Astrocyte of the spinal cord (primary cell): ENCODE measurements around the gene MND1.
"Not testable (repeated sequence)": the region's sequence is repeated elsewhere in the genome, so short reads cannot be mapped to it uniquely, and the experiment has no call there.

Experiments
- DNase-seq: peaks from one replicate; pipeline ENCODE4 v3.0.0; 2011; ENCODE audit warnings: low read depth, low spot score
- H3K4me3 ChIP-seq: 2 replicates; pipeline ENCODE4 v1.5.1; 2011; ENCODE audit warnings: low read depth, mild to moderate bottlenecking, low read length, moderate library complexity
- CTCF ChIP-seq: IDR thresholded peaks from 2 replicates; pipeline ENCODE4 v1.5.1; 2012; ENCODE audit warnings: low read depth, mild to moderate bottlenecking, low read length, inconsistent platforms
- in situ Hi-C: cut with HindIII; loops from 2 replicates; pipeline ENCODE4 v1.10.0; 2017; ENCODE audit warnings: low sequenced_read_pairs

The MND1 gene

GRCh38 chr4:153407906-153408305 is 63.4 kb downstream of the MND1 start:
- no peak overlapping the region for H3K4me3 ChIP-seq
- in situ Hi-C loops = no loop called here
- no peak for TF ChIP-seq CTCF
- DNase-seq = no peak

DNA sequence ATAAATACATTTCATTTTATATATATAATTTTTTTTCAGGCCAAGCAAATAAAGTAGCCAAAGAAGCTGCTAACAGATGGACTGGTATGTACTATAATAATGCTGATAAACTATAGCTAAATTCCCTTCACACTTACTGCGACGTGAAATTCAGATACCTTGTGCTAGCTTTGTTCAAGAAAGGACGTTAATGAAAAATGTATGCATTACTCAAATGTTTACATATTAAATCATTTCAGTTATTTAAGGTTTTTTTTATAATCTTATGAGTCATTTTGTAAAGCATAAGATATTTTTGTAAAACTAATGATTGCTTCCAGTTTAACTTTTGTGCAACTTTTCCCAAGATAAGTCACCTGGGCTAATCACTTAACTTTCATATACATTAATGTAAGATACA is 64.4 kb downstream of the MND1 start:
- in situ Hi-C loops = no loop called here
- DNase-seq = no peak
- no peak for TF ChIP-seq CTCF
- no peak overlapping the region for H3K4me3 ChIP-seq

- DNase-seq = peak; percentile 76
- TF ChIP-seq CTCF = no peak
- in situ Hi-C loops = no loop called here
- no peak overlapping the region for H3K4me3 ChIP-seq
Observed at GRCh38 chr4:153409412-153409811, 64.9 kb downstream of the MND1 start.

GRCh38 chr4:153409924-153410501 is 65.5 kb downstream of the MND1 start:
- no peak for DNase-seq
- in situ Hi-C loops = no loop called here
- no peak for TF ChIP-seq CTCF
- no peak overlapping the region for H3K4me3 ChIP-seq

DNA sequence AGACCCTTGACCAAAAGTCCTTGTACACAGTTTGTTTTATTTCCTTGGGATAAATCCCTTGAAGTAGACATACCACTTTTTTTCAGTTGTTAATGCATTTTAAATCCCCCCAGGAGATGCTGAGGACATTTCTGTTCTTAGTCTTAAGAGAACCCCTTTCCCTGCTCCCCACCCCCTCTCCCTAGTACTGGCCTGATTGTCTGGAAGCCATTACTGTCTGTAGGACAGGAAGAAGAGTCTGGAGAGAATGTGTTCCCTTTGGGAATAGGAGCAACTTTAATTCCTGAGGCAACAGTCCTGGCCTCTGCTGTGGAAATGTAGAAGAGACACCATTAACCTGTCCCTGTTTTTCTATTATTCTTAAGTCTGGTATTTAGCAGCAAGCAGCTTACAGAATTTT is 69.4 kb downstream of the MND1 start:
- TF ChIP-seq CTCF = no peak
- H3K4me3 ChIP-seq = no peak overlapping the region
- DNase-seq = no peak
- in situ Hi-C loops = no loop called here

DNA sequence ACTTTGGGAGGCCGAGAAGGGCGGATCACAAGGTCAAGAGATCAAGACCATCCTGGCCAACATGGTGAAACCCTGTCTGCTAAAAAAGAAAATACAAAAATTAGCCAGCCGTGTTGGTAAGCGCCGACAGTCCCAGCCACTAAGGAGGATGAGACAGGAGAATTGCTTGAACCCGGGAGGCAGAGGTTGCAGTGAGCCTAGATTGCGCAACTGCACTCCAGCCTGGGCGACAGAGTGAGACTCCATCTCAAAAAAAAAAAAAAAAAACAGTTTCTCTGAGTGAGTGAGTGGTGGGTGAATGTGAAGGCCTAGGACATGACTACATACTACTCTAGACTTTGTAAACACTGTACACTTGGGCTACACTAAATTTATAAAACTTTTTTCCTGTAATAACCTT is 72.0 kb downstream of the MND1 start:
- H3K4me3 ChIP-seq, DNase-seq, in situ Hi-C loops: not testable (repeated sequence)

- no peak for DNase-seq
- in situ Hi-C loops = no loop called here
- no peak overlapping the region for H3K4me3 ChIP-seq
- no peak for TF ChIP-seq CTCF
Observed at GRCh38 chr4:153418121-153418520, 73.6 kb downstream of the MND1 start.
